Activated gamma-delta T cell treated with anti-CD3 and anti-CD28 coated beads, Interleukin-2, amount 50 U/mL, for 16 hours (primary cell): ENCODE data around the gene RAPH1.

Source experiments
- DNase-seq: peaks from one replicate; pipeline ENCODE4 v3.0.0-alpha.2; 2020; ENCODE audit warnings: low read depth

Gene RAPH1, protein sequence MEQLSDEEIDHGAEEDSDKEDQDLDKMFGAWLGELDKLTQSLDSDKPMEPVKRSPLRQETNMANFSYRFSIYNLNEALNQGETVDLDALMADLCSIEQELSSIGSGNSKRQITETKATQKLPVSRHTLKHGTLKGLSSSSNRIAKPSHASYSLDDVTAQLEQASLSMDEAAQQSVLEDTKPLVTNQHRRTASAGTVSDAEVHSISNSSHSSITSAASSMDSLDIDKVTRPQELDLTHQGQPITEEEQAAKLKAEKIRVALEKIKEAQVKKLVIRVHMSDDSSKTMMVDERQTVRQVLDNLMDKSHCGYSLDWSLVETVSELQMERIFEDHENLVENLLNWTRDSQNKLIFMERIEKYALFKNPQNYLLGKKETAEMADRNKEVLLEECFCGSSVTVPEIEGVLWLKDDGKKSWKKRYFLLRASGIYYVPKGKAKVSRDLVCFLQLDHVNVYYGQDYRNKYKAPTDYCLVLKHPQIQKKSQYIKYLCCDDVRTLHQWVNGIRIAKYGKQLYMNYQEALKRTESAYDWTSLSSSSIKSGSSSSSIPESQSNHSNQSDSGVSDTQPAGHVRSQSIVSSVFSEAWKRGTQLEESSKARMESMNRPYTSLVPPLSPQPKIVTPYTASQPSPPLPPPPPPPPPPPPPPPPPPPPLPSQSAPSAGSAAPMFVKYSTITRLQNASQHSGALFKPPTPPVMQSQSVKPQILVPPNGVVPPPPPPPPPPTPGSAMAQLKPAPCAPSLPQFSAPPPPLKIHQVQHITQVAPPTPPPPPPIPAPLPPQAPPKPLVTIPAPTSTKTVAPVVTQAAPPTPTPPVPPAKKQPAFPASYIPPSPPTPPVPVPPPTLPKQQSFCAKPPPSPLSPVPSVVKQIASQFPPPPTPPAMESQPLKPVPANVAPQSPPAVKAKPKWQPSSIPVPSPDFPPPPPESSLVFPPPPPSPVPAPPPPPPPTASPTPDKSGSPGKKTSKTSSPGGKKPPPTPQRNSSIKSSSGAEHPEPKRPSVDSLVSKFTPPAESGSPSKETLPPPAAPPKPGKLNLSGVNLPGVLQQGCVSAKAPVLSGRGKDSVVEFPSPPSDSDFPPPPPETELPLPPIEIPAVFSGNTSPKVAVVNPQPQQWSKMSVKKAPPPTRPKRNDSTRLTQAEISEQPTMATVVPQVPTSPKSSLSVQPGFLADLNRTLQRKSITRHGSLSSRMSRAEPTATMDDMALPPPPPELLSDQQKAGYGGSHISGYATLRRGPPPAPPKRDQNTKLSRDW

DNA sequence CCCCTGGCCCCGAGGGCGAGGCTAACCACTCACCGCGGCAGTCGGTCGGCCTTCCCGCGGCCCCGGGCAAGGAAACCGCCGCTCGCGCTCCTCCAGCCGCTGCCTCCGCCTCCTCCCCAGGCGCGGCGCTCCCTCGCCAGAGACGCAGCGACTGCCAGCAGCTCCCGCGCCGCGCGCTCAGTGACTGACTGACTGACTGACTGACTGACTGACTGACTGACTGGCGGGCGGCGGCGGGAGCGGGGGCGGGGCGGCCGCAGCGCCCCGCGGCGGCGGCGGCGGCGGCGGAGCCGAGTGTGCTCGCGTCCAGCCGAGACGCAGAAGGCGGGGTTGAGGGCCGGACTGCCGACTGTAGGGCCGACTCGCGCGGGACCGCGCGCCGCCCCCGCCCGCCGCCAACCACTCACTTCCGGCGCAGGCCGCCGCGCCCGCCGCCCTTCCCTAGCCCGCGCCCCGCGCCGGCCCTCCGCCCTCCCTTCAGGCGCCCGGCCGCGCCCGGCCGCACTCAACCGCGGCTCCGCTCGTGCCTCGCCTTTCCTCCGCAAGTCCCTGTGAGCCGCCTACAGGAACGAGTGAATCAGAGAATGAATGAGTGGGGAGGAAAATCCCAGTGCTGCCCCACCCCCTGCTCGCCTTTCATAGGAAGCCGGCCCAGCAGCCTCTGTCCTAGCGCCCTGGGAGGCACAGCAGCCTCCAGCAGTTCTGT is at the start of gene RAPH1:
TSS of gene RAPH1 (minus strand) at position 224 of the 706 bp plus-strand sequence. CDS start 39,948 bp downstream, outside the sequence.
- DNase-seq, result peak; percentile 30

DNA sequence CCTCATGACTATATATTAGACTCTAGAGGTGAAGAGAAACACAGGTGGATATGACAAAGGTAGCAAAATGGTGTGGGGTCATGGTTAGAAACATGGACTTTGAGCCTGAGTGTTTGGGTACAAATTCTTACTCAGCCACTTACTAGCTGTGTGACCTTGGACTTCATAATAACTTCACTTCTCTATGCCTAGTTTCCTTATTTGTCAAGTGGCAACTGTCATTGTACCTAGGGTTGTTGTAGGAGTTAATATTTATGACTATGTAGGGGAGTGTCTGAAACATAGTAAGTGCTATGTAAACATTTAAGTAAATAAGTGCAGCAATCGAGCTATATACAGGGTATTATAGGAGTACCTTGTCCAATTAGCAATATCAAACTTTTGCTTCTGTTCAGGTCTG is 49.7 kb upstream of the RAPH1 start:
- no peak for DNase-seq

DNA sequence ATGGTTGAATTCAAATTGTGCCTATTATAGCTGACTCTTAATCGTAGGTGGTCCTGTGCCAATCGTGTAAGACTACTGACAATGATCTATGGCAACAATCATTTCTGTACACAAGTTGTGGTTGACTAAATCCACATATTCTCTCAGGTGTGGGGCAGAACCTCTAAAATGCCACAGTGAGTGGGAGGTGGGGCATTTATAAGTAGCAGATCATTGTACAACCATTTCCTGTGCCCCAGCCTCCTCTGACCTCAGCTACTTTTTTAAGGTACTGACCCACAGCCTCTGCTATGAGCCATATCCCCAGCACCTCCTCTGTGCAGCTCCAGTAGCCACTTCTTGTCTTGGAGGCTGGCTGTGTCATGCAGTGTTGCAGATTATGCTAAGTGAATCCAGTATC is 48.6 kb upstream of the RAPH1 start:
- no peak for DNase-seq

DNA sequence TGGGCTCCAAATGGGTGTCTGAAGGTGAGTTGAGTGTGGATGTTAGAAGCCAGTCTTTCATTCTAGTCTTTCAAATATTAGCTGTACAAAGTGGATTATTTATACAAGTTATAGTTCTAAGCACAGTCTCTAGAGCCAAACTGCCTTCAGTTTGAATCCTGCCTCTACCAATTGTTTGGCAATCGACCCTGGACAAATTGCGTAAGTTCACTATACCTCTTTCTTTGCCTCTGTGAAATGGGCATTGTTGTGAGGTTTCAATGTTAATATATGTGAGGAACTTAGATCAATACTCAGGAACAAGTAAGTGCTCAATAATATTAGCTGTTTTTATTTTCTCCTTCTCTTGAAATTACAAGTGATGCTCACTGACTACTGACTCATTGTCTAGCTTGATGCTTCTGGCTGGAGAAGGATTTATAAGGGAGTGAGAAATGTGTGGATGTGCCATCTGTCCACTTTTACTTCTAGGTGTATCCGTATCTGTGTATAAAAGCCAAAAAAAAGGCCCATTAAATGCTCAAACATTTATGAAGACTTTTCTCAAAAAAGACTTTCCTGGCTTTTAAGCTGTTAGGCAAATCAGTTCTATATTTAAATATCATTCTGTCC is 48.1 kb upstream of the RAPH1 start:
- DNase-seq, result no peak

DNA sequence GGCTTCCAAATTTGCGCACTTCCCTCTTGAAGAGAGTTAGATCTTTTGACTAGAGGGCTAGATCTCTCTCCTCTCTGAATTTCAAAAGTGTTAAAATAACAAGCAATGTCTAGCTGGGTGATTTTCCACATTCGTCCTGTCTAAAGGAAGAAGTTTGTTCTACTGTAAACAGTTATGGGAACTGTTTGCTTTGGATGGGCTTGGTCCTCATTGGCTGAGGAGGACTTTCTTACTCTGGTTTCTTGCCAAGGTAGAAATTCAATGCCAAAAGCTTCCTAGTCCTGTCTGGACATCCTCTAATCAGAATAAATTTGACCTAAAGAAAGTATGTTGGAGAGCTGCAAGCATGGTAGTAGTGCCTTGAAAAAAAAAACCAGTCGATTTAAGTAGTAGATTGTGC is 47.4 kb upstream of the RAPH1 start:
- DNase-seq, result no peak

DNA sequence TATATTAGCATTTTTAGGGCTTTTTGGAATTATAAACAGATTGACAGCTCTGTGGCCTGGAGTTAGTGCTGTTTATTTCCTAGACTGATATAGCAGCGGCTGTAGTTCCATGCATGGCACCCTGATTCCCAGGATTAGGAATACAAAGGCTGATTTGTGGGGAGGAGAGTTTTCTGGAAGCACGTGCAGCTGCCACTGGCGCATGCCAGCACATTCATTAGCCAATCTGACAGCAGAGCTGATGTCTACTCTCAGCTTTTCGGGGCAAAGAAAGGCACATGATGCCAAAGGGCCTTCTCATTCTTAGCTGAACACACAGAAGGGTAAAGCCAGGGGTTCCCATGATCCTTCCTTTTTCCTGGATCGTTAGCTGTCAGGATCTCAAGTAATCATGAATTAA is 45.7 kb upstream of the RAPH1 start:
- no peak for DNase-seq

DNA sequence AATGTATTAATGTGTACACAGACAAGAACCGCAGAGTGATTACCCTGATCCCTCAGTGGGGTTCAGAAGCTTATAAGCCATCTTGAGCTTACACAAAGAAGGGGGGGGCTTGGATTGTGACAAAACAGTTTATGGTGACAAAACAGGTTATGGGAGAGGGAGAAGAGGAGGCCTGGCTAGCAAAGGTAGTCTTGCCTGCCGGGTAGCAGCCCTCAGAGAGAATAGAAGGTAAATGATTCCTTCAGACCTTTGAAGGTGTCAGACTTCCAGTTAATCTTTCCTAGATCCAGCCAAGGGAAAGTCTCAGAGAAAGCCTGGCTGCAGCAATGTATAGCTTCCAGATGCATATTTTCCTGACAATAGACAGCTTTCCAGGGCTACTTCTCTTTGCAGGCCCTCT is 44.6 kb upstream of the RAPH1 start:
- no peak for DNase-seq

DNA sequence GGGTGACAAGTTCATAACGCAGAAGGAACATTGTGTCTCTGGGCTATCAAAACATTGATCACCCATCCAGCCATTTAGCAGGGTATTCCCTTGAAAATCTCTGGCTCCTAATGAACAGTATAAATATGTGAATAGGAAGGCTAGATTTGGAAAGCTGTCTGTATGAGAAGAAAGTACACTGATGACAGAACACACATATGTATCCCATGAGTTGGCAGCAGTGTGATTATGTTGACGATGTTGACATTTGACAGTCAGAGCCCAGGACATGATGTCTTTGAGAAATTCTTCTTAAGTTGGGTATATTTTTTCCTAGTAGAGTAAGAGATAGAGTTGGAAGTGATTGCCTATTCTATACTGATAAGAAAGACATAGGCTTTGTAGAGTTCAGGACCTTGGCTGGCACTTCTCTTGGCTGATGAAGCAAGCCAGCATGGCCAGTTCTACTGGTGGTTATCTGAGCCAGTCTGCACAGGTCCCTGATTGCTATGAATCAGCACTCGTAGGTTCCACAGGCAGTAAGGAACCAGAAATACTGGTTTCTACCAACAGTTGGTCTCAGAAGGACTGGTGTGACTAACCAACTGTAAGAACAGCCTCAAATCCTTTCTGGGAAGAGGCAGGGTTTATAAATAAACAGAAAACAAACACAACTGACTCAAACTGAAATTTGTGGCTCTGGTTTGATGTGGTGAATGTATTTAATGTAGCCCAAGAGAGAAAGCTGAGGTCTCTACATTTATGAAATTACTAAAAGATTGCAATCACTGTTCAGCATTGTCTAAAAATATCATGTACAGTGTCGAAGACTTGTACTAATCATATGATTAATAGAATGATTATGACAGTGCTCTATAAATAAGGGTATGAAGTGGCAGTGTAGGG is 43.9 kb upstream of the RAPH1 start:
- no peak for DNase-seq

DNA sequence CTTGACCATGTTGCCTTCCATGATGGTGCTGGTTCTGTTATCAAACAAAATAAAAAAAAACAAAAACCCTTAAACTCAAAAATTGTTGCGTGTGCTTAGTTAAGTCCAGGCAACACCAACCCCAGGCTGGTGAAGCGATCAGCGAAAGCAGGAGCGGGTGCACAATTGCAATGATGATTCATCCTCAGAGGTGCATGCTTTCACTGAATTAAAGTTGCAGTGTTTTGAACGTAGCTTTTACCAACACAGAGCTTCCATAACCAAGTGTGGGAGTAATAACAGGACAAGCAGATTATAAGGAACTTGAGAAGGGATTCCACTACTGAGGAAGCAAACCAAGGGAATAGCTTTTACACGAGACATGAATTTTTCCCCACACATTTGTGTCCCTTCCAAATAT is 39.7 kb upstream of the RAPH1 start:
- DNase-seq, result no peak

DNA sequence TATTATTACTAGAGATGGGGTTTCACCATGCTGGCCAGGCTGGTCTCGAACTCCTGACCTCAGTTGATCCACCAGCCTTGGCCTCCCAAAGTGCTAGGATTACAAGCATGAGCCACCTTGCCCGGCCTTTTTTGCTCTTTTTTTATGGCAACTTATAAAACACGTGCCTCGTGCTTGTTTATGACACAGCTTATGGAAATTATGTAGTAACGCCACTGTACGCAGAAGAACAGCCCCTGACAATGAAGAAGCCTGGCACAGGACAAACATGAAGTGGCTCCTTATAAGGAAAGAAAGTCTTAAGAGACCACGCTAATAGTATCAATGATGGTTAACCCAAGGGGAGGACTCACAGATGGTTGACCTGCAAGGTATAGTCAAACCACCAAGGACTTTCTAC is 37.2 kb upstream of the RAPH1 start:
- no peak for DNase-seq

DNA sequence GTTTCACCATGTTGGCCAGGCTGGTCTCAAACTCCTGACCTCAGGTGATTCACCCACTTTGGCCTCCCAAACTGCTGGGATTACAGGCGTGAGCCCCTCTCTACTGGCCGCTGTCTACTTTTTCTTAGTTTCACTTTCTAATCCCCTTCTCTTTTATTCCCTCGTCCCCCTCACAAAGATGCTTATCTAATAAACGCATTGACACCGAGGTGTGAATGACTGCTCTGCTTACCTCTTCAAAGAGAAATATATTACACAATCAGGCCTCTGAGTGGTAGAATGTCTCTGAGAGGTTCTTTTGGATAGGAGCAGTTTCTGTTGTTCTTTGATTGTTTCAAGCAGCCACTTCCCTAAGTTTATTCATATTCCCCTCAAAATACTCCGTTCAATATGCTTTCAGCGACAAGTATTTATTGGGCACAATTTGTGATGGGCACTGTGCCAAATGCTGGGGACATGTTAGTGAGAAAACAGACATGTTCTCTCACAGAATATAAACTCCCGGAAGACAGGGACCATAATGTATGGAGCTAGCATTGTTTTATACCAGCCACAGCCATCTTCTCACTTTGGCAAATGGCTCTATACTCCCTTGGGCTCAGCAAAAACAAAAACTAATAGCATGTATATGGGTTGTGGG is 34.7 kb upstream of the RAPH1 start:
- no peak for DNase-seq

DNA sequence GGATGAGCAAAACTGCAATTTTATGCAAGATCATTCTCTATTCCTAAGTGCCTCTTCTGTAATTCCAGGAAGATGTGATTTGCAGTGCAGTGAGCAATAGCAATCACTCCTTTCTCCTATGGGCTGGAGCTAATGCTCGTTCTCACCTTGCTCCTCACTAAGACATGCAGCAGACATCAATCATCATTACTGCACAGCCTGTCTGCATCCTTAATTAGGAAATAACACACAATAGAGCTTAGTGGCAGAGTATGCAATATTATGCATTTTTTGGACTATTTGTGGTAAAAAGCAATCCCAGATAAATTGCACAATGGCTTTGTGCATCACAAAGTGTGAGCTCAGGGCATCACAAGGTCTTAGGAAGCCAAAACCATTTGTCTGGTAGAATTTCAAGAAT is 32.6 kb upstream of the RAPH1 start:
- DNase-seq, result no peak

DNA sequence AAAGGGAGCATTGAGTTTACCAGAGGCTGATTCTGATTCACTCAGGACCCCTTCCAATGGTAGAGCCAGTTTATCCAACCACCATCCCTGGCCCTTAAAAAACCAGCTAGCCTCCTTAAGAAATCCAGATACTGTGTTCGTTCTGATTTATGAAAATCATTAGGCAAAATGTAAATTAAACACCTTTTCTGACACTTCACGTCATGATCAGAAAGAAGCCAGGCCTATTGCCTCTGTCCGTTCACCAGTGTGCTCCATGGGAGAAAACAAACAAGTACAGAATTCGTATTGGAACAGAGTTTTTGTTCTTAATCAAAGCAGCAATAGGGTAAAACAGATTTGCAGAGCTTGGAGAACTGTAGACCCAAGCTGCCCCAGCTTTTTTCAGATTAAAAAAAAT is 31.1 kb upstream of the RAPH1 start:
- no peak for DNase-seq

DNA sequence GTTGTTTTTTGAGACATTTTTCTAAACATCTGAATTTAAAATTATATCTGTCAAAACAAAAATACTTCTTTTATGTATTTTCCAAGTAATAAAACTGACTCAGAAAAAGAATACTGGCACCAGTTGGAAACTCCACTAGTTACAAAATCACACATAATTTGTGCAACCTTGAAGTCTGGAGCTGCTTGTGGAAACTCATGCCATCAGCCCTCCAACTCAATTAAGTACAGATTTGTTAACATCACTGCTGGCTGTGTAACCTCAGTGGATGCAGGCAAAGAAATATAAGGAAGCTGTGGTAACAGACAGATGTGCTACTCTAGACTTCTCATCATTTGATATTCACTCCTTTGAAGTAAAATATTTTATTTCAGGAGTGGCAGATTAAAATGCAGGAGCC is 30.0 kb upstream of the RAPH1 start:
- DNase-seq, result no peak

DNA sequence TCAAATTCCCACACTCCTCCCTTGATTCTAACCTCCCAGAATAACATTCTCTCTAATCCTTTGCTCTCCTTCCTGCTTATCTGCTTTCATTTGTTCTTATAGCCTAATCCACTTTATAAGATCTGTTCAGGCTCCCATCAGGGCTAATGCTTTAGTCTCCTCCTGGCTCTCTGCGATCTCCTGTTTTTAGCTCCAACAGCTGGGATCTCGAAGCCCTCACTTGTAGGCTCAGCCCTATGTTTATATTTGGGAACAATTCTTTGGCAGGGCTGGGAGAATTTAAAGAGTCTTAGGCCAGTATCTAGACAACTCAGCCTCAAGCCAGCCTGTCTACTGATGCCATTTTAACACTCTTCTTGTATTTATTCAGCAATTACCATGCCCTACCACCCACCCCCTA is 27.2 kb upstream of the RAPH1 start:
- no peak for DNase-seq

DNA sequence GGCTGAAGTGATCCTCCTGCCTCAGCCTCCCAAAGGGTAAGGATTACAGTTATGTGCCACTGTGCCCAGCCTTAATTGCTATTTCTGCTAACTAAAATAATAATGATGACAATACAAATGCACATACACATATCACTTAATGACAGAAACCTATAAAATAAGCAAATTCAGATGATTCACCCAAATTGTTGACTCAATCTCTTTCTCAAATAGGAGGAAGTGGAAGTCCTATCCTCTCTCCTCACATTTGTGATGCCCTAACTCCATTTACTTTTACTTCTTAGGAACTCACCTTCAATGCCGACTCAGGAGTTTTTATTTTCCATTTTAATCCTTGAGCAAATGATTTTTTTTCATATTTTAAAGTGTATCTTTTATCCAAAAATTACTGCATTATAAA is 24.5 kb upstream of the RAPH1 start:
- no peak for DNase-seq

DNA sequence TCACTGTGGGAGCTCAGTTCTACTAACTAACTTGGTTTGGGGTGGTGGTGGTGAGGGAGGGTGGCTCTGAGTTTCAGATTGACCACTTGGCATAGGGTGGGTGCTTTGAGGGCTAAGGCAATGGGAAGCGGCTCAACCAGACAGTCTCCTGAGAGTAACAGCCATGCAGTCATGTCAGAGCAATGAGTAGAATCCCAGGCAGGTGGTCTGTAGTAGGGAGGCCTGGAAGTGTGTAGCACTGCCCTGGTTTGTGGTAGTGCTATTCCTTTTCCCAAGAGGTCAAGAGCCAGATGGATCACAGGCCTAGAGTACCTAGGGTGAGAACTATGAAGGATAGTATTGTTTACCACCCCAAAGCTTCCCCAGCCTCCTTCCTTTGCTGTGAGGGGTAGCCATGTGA is 18.7 kb upstream of the RAPH1 start:
- no peak for DNase-seq

DNA sequence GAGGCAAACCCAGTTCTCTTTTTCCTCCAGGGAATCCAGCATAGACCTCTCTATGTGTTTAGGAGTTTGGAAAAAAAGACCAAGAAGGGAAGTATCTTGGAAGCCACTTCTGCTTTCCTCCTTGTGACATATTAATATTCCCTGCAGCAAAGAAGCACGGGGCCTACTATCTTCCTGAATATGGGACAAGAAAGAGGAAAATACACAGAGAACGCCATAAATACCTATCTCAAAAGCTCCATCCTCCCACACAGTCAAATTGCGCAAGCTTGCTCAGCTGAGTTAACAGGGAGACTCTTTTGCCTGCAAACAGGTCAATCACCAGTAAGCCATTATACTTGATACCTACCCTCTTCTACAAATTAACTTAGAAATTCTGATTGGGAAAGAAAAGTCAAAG is 16.7 kb upstream of the RAPH1 start:
- no peak for DNase-seq

DNA sequence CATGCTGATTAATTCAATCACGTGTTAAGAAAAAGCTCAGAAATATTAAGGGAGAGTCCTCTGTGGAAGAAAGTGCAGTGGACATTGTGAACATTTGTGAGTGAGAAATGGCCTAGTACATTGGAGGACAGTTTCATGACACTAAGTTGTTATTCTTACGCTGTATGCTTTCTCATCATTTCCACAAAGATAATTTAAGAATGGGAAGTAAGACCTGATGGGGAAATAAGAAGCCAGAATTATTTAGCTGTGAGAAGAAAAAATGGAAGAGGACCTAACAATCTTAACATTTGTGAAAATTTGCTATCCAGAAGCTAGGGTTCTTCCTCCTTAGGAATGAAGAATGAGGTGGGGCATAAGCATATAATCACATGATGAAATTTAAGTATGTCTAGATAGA is 15.2 kb upstream of the RAPH1 start:
- no peak for DNase-seq

DNA sequence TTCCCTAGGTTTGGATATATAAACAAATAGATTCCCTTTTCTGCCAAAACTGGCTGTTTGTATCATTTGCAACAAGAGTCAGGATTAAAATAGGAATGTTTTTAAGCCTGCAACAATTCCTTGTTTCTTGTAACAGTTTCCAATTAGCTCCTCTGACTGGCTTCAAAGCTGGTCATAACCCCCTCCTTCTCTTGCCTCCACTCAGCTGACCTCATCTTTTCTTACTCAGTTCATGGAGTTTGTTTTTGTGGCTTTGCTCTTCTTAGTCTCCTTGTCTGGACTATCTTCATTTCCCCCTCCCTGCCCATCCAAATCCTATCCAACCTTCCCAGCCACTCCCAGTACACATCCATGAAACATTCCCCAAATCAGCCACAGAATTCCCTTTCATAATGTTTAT is 14.3 kb upstream of the RAPH1 start:
- DNase-seq, result no peak
